HCT116 (cell line): ENCODE results near the gene FOXO6. TPM values are rescaled to one million over a fixed set of nuclear protein-coding genes. Genes with fewer than 3 reads are reported as not detected.

ENCODE experiments used
- ATAC-seq: fragments of 200-7000 bp; cut with Tn5 transposase; 2 replicates; pipeline ENCODE4 v1.9.1; 2020; ENCODE audit warnings: mild to moderate bottlenecking, moderate library complexity
- BruUV-seq: library from RNA; stranded (reverse); fragments of 400-500 nt; replicated peaks from 2 replicates; lab custom pipeline; 2021; lab: Mats Ljungman, UMichigan
- CTCF ChIA-PET: fragments of 300-600 bp; sonication (Branson Sonifier 250); formaldehyde crosslinking; loops from one replicate; lab custom pipeline; 2021; ENCODE audit warnings: antibody characterized with exemption; lab: Charles Lee
- POLR2A ChIA-PET: fragments of 300-600, 350-600 bp; sonication (Branson Sonifier 250); formaldehyde crosslinking; loops from one replicate; lab custom pipeline; 2021; ENCODE audit warnings: antibody characterized with exemption; lab: Charles Lee
- RAD21 ChIA-PET, 2 experiments: fragments of 300-600 bp; sonication (Branson Sonifier 250); formaldehyde crosslinking; loops; one replicate each; lab custom pipeline; 2023; ENCODE audit warnings: low total read pairs in 2 of 2; ENCODE audit not compliant: uncharacterized antibody in 2 of 2, unreplicated experiment in 2 of 2, low non-redundant PET in 1 of 2; lab: Charles Lee
- DNase-seq: peaks from one replicate; pipeline ENCODE4 v3.0.0-alpha.2; 2010; ENCODE audit warnings: low read depth, low spot score
- H2AFZ ChIP-seq: fragments of 200-600 bp; shearing (Covaris generic), sonication (generic); 2 replicates; pipeline ENCODE4 v1.6.1; 2017; ENCODE audit warnings: low read depth, mixed run types, mixed read lengths, antibody characterized with exemption, low read length; ENCODE audit not compliant: poor library complexity, severe bottlenecking
- H3K27ac ChIP-seq: 2 replicates; pipeline ENCODE4 v1.5.1; 2012; ENCODE audit warnings: low read depth, low read length
- H3K27me3 ChIP-seq: fragments of 200-600 bp; sonication (generic); 2 replicates; pipeline ENCODE4 v1.6.1; 2016; ENCODE audit warnings: mixed run types, low read length, mixed read lengths; ENCODE audit not compliant: insufficient read depth
- H3K36me3 ChIP-seq, 2 experiments: fragments of 200-500 bp in 1 of 2; fragments of 200-600 bp in 1 of 2; sonication (Bioruptor generic) in 1 of 2; sonication (generic) in 1 of 2; 2 replicates each; pipeline versions ENCODE4 v1.5.1 to v1.6.1; 2014 to 2016; ENCODE audit warnings: low read length in 2 of 2, inconsistent platforms in 1 of 2, mixed read lengths in 1 of 2, mixed run types in 1 of 2; ENCODE audit not compliant: insufficient read depth in 2 of 2, control insufficient read depth in 1 of 2
- H3K4me1 ChIP-seq, 2 experiments: fragments of 200-600 bp in 1 of 2; sonication (generic) in 1 of 2; 2 replicates each; pipeline versions ENCODE4 v1.5.1 to v1.6.1; 2012 to 2017; ENCODE audit warnings: low read length in 2 of 2, inconsistent platforms in 1 of 2, mild to moderate bottlenecking in 1 of 2, mixed read lengths in 1 of 2, mixed run types in 1 of 2, moderate library complexity in 1 of 2; ENCODE audit not compliant: insufficient read depth in 2 of 2, control insufficient read depth in 1 of 2
- H3K4me2 ChIP-seq: fragments of 200-600 bp; sonication (generic); 2 replicates; pipeline ENCODE4 v1.6.1; 2017; ENCODE audit warnings: mixed run types, low read length, mixed read lengths
- H3K4me3 ChIP-seq, 2 experiments: fragments of 200-600 bp in 1 of 2; sonication (generic) in 1 of 2; replicated peaks in 1 of 2; 2 replicates each; pipeline ENCODE4 v1.5.1; 2011 to 2016; ENCODE audit warnings: low read length in 2 of 2, control low read depth in 1 of 2, low read depth in 1 of 2, mild to moderate bottlenecking in 1 of 2, mixed read lengths in 1 of 2, mixed run types in 1 of 2
- H3K79me2 ChIP-seq: fragments of 200-600 bp; sonication (generic); 2 replicates; pipeline ENCODE4 v1.6.1; 2017; ENCODE audit warnings: mild to moderate bottlenecking, mixed run types, low read length, moderate library complexity, mixed read lengths; ENCODE audit not compliant: insufficient read depth
- H3K9ac ChIP-seq: fragments of 200-600 bp; sonication (generic); 2 replicates; pipeline ENCODE4 v1.6.1; 2016; ENCODE audit warnings: low read length, mixed read lengths
- H3K9me2 ChIP-seq: fragments of 200-600 bp; sonication (generic), shearing (Covaris generic); 2 replicates; pipeline ENCODE4 v1.6.1; 2017; ENCODE audit warnings: mixed run types, mild to moderate bottlenecking, moderate library complexity; ENCODE audit not compliant: insufficient read depth
- H3K9me3 ChIP-seq, 2 experiments: fragments of 200-500 bp in 1 of 2; fragments of 200-600 bp in 1 of 2; sonication (Bioruptor generic) in 1 of 2; sonication (generic) in 1 of 2; 2 replicates each; pipeline ENCODE4 v1.6.1; 2014 to 2017; ENCODE audit warnings: low read length in 2 of 2, mixed read lengths in 2 of 2, inconsistent platforms in 1 of 2, low read depth in 1 of 2, mild to moderate bottlenecking in 1 of 2, mixed run types in 1 of 2, moderate library complexity in 1 of 2; ENCODE audit not compliant: control insufficient read depth in 1 of 2, insufficient read depth in 1 of 2
- H4K20me1 ChIP-seq: fragments of 200-600 bp; sonication (generic), shearing (Covaris generic); 2 replicates; pipeline ENCODE4 v1.6.1; 2017; ENCODE audit warnings: mixed run types, mild to moderate bottlenecking, moderate library complexity; ENCODE audit not compliant: insufficient read depth
- ATF3 ChIP-seq: IDR thresholded peaks from 2 replicates; pipeline ENCODE4 v1.6.1; 2012
- ELF1 ChIP-seq: IDR thresholded peaks from 2 replicates; pipeline ENCODE4 v1.6.1; 2012; ENCODE audit warnings: low read depth, borderline replicate concordance
- EZH2phosphoT487 ChIP-seq: fragments of 200-600 bp; IDR thresholded peaks from 2 replicates; pipeline ENCODE4 v1.6.1; 2018; ENCODE audit warnings: antibody characterized with exemption, borderline replicate concordance
- FOSL1 ChIP-seq: IDR thresholded peaks from 2 replicates; pipeline ENCODE4 v1.6.1; 2012; ENCODE audit warnings: low read depth
- SIN3A ChIP-seq: IDR thresholded peaks from 2 replicates; pipeline ENCODE4 v1.6.1; 2012; ENCODE audit warnings: low read depth
- YY1 ChIP-seq: IDR thresholded peaks from 2 replicates; pipeline ENCODE4 v1.6.1; 2011; ENCODE audit warnings: low read length, low read depth, moderate library complexity, mild to moderate bottlenecking; ENCODE audit not compliant: insufficient replicate concordance; ENCODE audit errors: extremely low read depth
- ZNF274 ChIP-seq: fragments of 200-500 bp; sonication (Bioruptor generic); IDR thresholded peaks from 2 replicates; pipeline ENCODE4 v1.6.1; 2014; ENCODE audit warnings: mild to moderate bottlenecking, low read depth, low read length, inconsistent platforms
- intact Hi-C: fragments of 100-400 bp; cut with micrococcal nuclease; formaldehyde crosslinking; loops from 2 replicates; pipeline ENCODE4 v1.10.0; 2022
- total RNA-seq: library from RNA; stranded (reverse); gene quantifications from one replicate; pipeline ENCODE4 v1.2.1, GENCODE V29; 2021; ENCODE audit not compliant: unreplicated experiment
- TF ChIP-seq, protein P1 (sequence below), 3 experiments: fragments of 200-600 bp in 1 of 3; sonication (generic) in 1 of 3; IDR thresholded peaks in 2 of 3; conservative IDR thresholded peaks in 1 of 3; 2 replicates each; pipeline ENCODE4 v1.5.1; 2012 to 2017; ENCODE audit warnings: low read depth in 2 of 3, low read length in 2 of 3, antibody characterized with exemption in 1 of 3, borderline replicate concordance in 1 of 3, control low read depth in 1 of 3, mild to moderate bottlenecking in 1 of 3, mixed read lengths in 1 of 3, mixed run types in 1 of 3, moderate library complexity in 1 of 3; ENCODE audit not compliant: insufficient read depth in 1 of 3

The FOXO6 gene
- total RNA-seq, 1 experiment from 2014 or later, result 7.0 TPM

GRCh38 chr1:41374711-41375110, 13.5 kb downstream of the FOXO6 start:
- no TSS peak for BruUV-seq

More at GRCh38 chr1:41374711-41375110, 13.5 kb downstream of the FOXO6 start:
- Histone ChIP-seq H4K20me1 (no peaks in the 10 kb centered on the region), H3K4me2 (no peak overlapping the region), H3K9me2 (no peaks in the 10 kb centered on the region), H3K9me3 (no peaks in the 10 kb centered on the region), H3K27ac (no peak overlapping the region), H3K9ac (no peak overlapping the region), H3K4me1 (peaks cover 10 to 13% of the 10 kb centered on the region in 2 experiments), H3K36me3 (no peaks in the 10 kb centered on the region), H3K79me2 (no peaks in the 10 kb centered on the region), H2AFZ (no peak overlapping the region), H3K27me3 (no peaks in the 10 kb centered on the region), H3K4me3 (no peak overlapping the region)
- DNase-seq (no peak), ATAC-seq (no peak)
- no peak for TF ChIP-seq SIN3A
- TF ChIP-seq YY1, result no peak
- TF ChIP-seq, protein P1, sequence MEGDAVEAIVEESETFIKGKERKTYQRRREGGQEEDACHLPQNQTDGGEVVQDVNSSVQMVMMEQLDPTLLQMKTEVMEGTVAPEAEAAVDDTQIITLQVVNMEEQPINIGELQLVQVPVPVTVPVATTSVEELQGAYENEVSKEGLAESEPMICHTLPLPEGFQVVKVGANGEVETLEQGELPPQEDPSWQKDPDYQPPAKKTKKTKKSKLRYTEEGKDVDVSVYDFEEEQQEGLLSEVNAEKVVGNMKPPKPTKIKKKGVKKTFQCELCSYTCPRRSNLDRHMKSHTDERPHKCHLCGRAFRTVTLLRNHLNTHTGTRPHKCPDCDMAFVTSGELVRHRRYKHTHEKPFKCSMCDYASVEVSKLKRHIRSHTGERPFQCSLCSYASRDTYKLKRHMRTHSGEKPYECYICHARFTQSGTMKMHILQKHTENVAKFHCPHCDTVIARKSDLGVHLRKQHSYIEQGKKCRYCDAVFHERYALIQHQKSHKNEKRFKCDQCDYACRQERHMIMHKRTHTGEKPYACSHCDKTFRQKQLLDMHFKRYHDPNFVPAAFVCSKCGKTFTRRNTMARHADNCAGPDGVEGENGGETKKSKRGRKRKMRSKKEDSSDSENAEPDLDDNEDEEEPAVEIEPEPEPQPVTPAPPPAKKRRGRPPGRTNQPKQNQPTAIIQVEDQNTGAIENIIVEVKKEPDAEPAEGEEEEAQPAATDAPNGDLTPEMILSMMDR (IDR thresholded peaks at IDR 0.05 in 2 of 3, conservative IDR thresholded peaks at IDR 0.05 in 1 of 3; ENCODE audit: borderline replicate concordance in 1 of 3, insufficient read depth in 1 of 3, low read depth in 2 of 3, low read length in 2 of 3), result no peak
- no peak for TF ChIP-seq ELF1
- no peak for TF ChIP-seq ATF3
- no peak for TF ChIP-seq ZNF274
- TF ChIP-seq EZH2phosphoT487, result no peak
- TF ChIP-seq FOSL1, result no peak
- ChIA-PET POLR2A (no interaction called here), RAD21 (no interaction called here), CTCF (interaction anchor here (0.8 kb wide), 1 partner anchor 48 kb away, joined by 3 read pairs; no protein-coding TSS in a partner anchor)
- intact Hi-C loops, result no loop called here
